Muscle layer of colon (tissue), 2 donors: ENCODE measurements around the gene B3GNT2.
"Not testable (repeated sequence)": the region's sequence is repeated elsewhere in the genome, so short reads cannot be mapped to it uniquely, and the experiment has no call there.

Experiments
- H3K27ac ChIP-seq: one replicate; pipeline ENCODE4 v1.7.0; 2013; ENCODE audit warnings: low read depth, mild to moderate bottlenecking, low read length, moderate library complexity
- H3K27me3 ChIP-seq, 2 donors: one replicate each; pipeline ENCODE4 v1.7.0; 2013; ENCODE audit warnings: low read length in 2 of 2, mild to moderate bottlenecking in 2 of 2; ENCODE audit not compliant: insufficient read depth in 2 of 2, control insufficient read depth in 1 of 2
- H3K36me3 ChIP-seq: one replicate; pipeline ENCODE4 v1.7.0; 2013; ENCODE audit warnings: mild to moderate bottlenecking, low read length; ENCODE audit not compliant: insufficient read depth
- H3K4me1 ChIP-seq: one replicate; pipeline ENCODE4 v1.7.0; 2013; ENCODE audit warnings: mild to moderate bottlenecking, low read length; ENCODE audit not compliant: insufficient read depth
- H3K4me3 ChIP-seq, 2 donors: one replicate each; pipeline ENCODE4 v1.7.0; 2013; ENCODE audit warnings: low read length in 2 of 2, low read depth in 1 of 2, mild to moderate bottlenecking in 1 of 2, moderate library complexity in 1 of 2
- H3K9ac ChIP-seq: one replicate; pipeline ENCODE4 v1.7.0; 2013; ENCODE audit warnings: low read length
- H3K9me3 ChIP-seq: one replicate; pipeline ENCODE4 v1.7.0; 2013; ENCODE audit warnings: mild to moderate bottlenecking, low read length
- donor health status: abdominal sarcoma.
- donor health status: Adenocarcinoma of cecum.

B3GNT2 gene

DNA sequence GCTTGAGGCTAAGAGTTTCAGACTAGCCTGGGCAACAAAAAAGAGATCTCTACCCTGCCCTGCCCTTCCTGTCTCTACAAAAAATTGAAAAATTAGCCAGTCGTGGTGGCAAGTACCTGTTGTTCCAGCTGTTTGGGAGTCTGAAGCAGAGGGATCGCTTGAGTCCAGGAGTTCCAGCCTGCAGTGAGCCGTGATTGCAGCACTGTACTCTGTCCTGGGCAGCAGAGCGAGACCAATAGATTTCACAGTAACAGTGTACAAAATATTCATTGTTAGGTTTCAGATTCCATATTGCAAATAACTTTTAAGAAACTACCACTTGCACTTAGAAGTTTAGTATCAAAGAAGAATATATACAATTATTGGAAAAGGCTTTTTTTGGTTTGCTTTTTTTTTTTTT, 54.3 kb downstream of the B3GNT2 start:
- no peaks in the 10 kb centered on the region for H3K9me3 ChIP-seq
- H3K4me1 ChIP-seq = no peaks in the 10 kb centered on the region
- H3K9ac ChIP-seq = no peak overlapping the region
- no peak overlapping the region for H3K4me3 ChIP-seq
- H3K36me3 ChIP-seq = no peaks in the 10 kb centered on the region
- H3K27ac ChIP-seq = no peak overlapping the region
- no peaks in the 10 kb centered on the region for H3K27me3 ChIP-seq

DNA sequence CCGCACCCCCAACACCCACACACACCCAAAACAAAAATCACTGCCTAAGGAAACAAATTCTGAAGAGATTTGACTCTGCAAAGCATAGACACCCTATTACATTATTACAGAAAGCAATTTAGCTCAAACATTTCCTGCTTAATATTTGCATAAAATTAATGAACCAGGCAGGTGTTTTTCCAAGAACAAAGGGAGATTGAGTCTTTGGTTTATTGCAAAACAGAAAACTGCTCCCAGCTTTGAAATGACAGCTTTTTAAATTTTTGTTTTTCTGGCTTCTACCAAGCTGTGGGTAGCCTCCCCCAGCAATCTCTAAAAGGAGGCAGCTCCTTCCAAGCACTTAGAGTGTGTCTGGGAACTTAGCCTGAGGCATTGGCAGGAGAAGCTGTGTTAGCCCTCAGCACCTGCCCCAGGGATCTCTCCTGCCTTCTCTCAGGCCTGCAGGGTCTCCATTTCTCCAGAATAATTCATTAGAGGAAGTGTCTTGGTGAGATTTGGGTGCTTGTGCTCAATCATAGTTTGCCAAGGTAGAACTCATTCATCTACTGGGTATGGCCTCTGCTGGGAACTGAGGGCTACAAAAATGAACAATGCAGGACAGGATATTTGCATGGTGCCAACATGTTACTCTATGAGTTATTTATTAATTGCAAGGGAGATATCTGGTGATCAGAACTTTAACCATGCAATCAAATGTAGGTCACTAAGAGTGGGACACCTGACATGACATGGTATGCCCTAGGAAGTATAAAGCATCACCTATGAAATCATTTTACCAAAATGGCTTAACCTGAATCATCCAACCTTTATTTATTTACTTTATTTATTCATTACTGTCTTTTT, 58.7 kb downstream of the B3GNT2 start:
- Histone ChIP-seq H3K36me3 (no peaks in the 10 kb centered on the region), H3K9ac (no peak overlapping the region), H3K27ac (no peak overlapping the region), H3K9me3 (no peaks in the 10 kb centered on the region), H3K4me1 (no peaks in the 10 kb centered on the region), H3K27me3 (no peaks in the 10 kb centered on the region), H3K4me3 (no peak overlapping the region)

DNA sequence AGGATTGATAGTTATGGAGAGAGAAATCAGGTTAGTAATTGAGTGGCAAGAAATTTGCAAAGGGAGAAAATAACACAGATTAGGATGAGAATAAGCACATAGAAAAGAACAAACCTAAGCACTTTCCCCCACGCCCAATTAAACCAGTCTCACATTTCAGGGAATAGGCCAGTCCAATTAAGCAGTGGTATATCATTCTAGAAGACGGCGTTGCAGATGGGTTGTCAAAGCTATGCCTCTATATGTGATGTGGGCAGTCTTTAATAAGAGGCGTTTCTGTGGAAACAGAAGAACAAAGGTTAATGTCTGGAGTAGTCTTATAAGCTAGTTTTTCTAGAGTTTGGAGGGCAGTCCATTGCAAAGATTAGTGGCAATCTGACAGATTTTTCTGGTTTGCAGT, 61.6 kb downstream of the B3GNT2 start:
- no peaks in the 10 kb centered on the region for H3K4me1 ChIP-seq
- no peaks in the 10 kb centered on the region for H3K9me3 ChIP-seq
- H3K27ac ChIP-seq = no peak overlapping the region
- H3K27me3 ChIP-seq = no peaks in the 10 kb centered on the region
- H3K9ac ChIP-seq = no peak overlapping the region
- no peaks in the 10 kb centered on the region for H3K36me3 ChIP-seq
- no peak overlapping the region for H3K4me3 ChIP-seq

DNA sequence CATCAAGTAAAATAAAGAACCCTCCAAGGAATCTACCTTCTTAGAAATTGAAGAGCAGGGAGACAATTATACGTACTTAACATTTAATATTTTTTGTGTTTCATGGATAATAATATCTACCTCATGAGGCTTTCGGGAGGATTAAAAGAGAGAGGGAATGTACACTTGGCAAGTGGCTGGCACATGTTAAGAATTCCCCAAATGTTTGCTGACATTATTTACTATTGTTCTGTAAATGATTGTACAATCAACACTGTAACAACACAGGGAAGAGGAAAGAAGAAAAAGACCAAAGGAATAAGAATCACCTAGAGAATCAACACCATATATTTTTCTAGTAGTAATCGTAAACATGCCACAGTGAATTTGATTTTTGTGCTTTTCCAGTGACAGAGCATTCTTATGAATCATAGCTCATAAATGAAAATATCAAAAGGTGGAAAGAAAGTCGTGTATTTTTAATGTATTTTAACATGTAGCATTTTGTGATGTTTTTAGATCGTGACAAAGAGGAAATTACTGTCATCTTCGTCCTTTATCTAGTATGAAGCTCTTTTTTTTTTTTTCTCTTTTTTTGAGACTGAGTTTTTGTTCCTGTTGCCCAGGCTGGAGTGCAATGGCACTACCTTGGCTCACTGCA, 67.3 kb downstream of the B3GNT2 start:
- Histone ChIP-seq H3K9me3 (no peaks in the 10 kb centered on the region), H3K4me1 (no peaks in the 10 kb centered on the region), H3K36me3 (no peaks in the 10 kb centered on the region), H3K27me3 (no peaks in the 10 kb centered on the region), H3K9ac (no peak overlapping the region), H3K4me3 (no peak overlapping the region), H3K27ac (no peak overlapping the region)

DNA sequence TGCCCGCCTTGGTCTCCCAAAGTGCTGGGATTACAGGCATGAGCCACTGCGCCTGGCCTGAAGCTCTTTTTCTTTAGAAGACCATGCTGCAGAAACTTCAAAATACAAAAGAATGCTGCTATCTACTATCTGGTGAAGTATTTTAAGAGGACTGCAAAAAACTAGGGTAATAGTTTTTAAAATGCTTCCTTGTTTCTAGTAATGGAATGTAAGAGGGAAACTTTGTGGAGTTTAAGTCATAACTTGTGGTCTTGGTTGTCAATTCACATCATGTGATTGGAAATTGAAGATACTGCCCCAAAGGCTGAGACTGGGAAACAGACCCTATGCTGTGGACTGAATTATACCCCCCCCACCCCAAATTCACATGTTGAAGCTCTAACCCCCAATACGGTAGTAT, 68.3 kb downstream of the B3GNT2 start:
- H3K9ac ChIP-seq = no peak overlapping the region
- H3K4me3 ChIP-seq = no peak overlapping the region
- H3K4me1 ChIP-seq = no peaks in the 10 kb centered on the region
- H3K36me3 ChIP-seq = no peaks in the 10 kb centered on the region
- no peak overlapping the region for H3K27ac ChIP-seq
- no peaks in the 10 kb centered on the region for H3K9me3 ChIP-seq
- no peaks in the 10 kb centered on the region for H3K27me3 ChIP-seq

DNA sequence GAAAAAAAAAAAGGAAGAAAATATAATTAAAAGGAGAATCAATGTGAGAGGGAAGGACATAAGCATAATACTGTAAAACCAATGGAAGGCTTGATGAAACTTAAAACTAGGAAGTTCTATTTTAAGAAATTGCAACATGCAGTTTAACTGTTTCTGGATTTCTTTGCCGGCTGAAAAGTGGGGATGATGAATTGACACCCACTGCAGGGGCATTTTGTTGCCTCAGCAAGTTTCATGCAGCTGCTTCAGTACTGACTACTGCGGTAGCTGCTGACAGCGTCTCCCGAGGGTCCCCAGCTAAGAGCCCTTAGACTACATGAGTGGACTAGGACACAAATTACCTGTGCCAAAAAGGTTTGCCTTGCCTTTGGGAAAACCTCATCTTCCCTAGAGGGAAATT, 69.2 kb downstream of the B3GNT2 start:
- H3K9me3 ChIP-seq = no peaks in the 10 kb centered on the region
- H3K9ac ChIP-seq = no peak overlapping the region
- no peaks in the 10 kb centered on the region for H3K4me1 ChIP-seq
- no peaks in the 10 kb centered on the region for H3K27me3 ChIP-seq
- no peaks in the 10 kb centered on the region for H3K36me3 ChIP-seq
- no peak overlapping the region for H3K4me3 ChIP-seq
- H3K27ac ChIP-seq = no peak overlapping the region

DNA sequence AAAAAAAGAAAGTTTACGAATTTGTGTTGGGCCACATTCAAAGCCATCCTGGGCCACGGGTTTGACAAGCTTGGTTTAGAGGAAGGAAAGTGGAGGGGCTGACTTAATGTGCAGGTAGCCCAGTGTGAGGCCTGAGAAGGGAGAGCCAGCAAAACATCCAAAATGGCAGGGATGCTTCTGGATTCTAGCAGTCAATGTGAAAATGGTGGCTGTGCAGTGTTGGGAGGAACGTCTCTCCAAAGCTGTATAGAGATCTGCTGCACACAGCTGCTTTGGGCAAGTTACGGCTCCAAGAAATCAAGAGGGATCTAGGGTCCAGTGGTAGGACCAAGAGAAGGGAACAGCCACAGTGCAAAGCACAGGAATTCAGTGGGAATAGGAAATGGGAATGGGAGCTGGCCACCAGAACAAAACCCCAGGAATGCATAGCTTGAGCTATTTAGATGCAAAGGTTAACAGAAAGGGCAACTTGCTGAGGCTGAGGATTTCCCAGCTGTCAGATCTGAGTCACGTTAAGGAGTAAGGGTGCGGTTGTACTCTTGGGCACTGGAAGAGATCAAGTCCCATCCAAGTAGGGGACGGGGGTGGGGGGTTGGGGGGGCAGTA, 70.6 kb downstream of the B3GNT2 start:
- Histone ChIP-seq H3K4me1 (peaks cover 6% of the 10 kb centered on the region), H3K36me3 (no peaks in the 10 kb centered on the region), H3K27ac (no peak overlapping the region), H3K27me3 (no peaks in the 10 kb centered on the region), H3K4me3 (no peak overlapping the region), H3K9ac (no peak overlapping the region), H3K9me3 (no peaks in the 10 kb centered on the region)

DNA sequence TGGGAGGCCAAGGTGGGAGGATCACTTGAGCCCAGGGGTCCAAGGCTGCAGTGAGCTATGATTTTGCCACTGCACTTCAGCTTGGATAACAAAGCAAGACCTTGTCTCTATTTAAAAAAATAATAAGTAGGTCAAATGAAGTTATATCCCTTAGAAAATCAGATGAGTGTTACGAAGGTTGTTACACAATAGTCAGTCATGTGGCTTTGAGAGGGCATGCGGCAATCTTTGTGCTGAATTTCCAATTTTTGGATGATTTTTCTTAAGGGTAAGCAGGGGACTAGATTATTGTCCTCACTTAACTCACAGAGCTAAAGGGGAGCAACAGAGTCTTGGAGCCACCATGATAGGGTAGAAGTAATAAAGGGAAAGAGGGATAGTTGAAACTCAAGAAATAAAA, 71.8 kb downstream of the B3GNT2 start:
- no peaks in the 10 kb centered on the region for H3K36me3 ChIP-seq
- no peak overlapping the region for H3K9ac ChIP-seq
- no peaks in the 10 kb centered on the region for H3K27me3 ChIP-seq
- no peak overlapping the region for H3K4me3 ChIP-seq
- no peaks in the 10 kb centered on the region for H3K9me3 ChIP-seq
- peaks cover 6% of the 10 kb centered on the region for H3K4me1 ChIP-seq
- H3K27ac ChIP-seq = no peak overlapping the region

DNA sequence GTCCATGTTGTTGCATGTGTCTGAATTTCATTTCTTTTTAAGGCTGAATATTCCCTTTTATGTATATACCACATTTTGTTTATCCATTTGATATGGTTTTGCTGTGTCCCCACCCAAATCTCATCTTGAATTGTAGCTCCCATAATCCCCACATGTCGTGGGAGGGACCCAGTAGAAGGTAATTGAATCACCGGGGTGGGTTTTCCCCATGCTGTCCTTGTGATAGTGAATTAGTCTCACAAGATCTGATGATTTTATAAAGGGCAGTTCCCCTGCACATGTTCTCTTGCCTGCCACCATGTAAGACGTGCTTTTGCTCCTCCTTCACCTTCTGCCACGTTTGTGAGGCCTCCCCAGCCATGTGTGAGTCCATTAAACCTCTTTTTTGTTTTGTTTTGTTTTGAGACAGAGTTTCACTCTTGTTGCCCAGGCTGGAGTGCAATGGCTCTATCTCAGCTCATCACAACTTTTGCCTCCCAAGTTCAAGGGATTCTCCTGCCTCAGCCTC, 72.8 kb downstream of the B3GNT2 start:
- H3K9me3 ChIP-seq, H3K4me1 ChIP-seq, H3K27ac ChIP-seq, H3K27me3 ChIP-seq, H3K36me3 ChIP-seq, H3K9ac ChIP-seq, H3K4me3 ChIP-seq: not testable (repeated sequence)

DNA sequence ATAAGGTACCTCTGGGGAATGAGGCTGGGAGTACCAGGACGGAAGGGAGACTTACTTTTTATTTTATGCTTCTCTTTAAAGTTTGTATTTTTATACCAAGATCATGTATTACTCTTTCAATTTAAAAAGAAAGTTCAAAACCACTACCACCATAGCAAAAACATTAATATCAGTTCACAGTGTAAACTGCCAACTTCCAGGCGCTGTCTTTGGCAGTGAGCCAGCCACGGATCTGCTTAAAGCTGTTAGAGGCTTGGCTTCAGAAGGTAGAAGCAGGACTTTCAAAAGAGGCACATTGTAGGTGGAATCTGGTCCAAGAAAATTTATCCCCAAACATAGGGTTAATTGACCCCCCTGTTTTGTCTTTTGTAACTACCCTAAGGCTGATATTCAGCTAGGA, 74.8 kb downstream of the B3GNT2 start:
- Histone ChIP-seq H3K27ac (no peak overlapping the region), H3K4me3 (no peak overlapping the region), H3K9ac (no peak overlapping the region), H3K27me3 (no peaks in the 10 kb centered on the region), H3K4me1 (peaks cover 6% of the 10 kb centered on the region), H3K9me3 (no peaks in the 10 kb centered on the region), H3K36me3 (no peaks in the 10 kb centered on the region)
